DMS153 (cell line): Measurements from ENCODE around the gene RTF2.
"Not testable (repeated sequence)": the region's sequence is repeated elsewhere in the genome, so short reads cannot be mapped to it uniquely, and the experiment has no call there.

ENCODE experiments used
- DNase-seq: peaks from one replicate; lab custom pipeline; 2025; lab: John Stamatoyannopoulos, UW

Gene RTF2

DNA sequence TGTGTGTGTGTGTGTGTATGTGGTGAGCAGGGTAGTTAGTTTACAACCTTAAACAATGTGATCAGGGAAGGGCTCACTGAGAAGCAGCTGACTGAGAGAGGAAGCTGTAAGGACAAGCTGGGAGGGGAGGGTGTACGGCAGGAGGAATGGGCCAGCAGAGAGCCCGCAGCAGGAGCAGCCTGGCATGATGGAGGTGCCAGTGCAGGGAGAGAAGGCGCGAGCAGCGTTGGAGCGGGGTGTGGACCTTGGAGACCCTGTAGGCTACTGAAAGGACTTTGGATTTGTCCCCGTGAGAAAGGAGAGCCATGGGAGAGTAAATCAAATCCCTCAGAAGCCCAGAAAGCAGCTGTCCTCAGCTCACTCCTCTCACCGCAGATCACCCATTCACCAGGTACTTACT lies 83.1 kb downstream of the RTF2 start:
- no peak for DNase-seq

- DNase-seq = no peak
These were observed 84.6 kb downstream of the RTF2 start for GRCh38 chr20:56552911-56553629.

GRCh38 chr20:56554869-56555268 lies 86.4 kb downstream of the RTF2 start:
- DNase-seq = peak; percentile 98

- no peak for DNase-seq
These were observed 90.5 kb downstream of the RTF2 start for GRCh38 chr20:56558968-56559367.

DNA sequence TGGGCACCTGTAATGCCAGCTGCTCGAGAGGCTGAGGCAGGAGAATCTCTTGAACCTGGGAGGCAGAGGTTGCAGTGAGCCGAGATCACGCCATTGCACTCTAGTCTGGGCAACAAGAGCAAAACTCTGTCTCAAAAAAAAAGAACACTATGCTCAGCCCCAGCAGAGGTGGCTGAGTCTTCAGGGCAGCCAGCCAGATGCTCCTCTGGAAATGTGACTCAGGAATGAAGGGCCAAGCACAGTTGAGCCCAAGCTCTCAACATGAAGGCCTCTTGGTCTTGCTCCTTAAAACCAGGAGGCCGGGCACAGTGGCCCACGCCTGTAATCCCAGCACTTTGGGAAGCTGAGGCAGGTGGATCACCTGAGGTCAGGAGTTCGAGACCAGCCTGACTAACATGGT lies 96.1 kb downstream of the RTF2 start:
- DNase-seq = not testable (repeated sequence)

- no peak for DNase-seq
These were observed 97.1 kb downstream of the RTF2 start for GRCh38 chr20:56565511-56565910.

DNA sequence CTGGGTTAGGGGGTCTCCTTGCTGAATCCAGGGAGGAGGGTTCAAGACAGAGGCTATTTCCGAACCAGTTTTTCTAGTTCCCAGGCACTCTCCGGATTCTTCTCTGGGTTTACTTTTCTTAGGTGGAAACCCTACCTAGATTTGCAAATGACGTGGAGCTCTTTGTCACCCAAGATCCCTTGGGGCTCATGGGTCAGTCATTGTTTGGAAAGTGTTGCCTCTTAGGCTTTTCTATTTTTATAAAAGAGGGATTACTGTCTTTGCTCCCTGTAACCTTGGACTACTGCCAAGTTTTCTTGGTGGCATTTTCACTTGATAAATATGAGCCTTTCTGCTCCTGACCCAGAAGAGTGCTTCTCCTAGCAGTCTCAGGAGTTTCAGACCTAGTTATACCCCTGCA lies 98.2 kb downstream of the RTF2 start:
- peak; percentile 76 for DNase-seq
